NCI-H1417 (cell line): ENCODE results near the gene AKTIP.

ENCODE experiments used
- DNase-seq, 3 experiments: peaks; one replicate each; lab custom pipeline; 2025; lab: John Stamatoyannopoulos, UW

AKTIP gene

GRCh38 chr16:53480394-53480793, 22.6 kb downstream of the AKTIP start:
- no peak for DNase-seq

DNA sequence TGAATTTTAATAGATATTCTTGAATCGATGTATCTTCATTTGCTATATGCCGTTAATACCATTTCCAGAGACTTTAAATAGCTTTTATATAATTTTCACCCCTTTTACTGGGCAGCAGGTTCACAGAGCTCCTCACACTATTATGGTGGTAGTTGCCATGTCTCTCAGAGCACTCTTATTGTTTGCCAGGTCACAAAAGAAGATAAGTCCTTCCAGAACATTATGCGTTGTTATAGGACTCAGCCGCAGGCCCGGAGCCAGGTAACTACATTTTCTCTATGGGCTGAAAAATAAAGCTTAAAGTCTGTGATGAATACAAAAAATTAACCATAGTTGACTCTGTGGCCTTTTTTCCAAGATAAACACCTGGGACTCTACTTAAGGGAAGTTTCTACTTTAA, 24.0 kb downstream of the AKTIP start:
- no peak for DNase-seq

- DNase-seq = no peak
Observed at GRCh38 chr16:53476867-53477266, 26.1 kb downstream of the AKTIP start.

GRCh38 chr16:53465606-53466280, 37.3 kb downstream of the AKTIP start:
- DNase-seq = peak in 1 of 3 experiments; percentile 24

GRCh38 chr16:53458635-53459034, 44.4 kb downstream of the AKTIP start:
- no peak for DNase-seq

- DNase-seq = no peak
Observed at GRCh38 chr16:53457670-53458069, 45.3 kb downstream of the AKTIP start.

DNA sequence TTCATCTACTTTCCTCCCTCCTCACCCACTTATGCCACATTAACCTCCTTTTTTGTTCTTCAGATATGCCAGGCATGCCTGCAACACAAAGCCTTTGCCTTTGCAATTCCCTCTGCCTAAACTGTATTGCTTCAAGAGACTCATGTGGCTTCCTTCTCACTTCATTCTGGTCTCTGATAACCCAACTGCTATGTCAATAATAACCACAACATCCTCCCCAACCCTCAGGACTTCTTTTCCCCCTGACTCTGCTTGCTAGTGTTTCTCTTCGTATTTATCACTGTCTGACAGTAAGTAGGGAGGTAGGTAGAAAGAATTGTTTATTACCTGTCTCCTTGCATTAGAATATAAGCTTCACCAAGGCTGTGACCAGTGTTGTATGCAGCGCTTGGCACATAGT, 46.4 kb downstream of the AKTIP start:
- DNase-seq = no peak

GRCh38 chr16:53453928-53454327, 49.1 kb downstream of the AKTIP start:
- DNase-seq = no peak

DNA sequence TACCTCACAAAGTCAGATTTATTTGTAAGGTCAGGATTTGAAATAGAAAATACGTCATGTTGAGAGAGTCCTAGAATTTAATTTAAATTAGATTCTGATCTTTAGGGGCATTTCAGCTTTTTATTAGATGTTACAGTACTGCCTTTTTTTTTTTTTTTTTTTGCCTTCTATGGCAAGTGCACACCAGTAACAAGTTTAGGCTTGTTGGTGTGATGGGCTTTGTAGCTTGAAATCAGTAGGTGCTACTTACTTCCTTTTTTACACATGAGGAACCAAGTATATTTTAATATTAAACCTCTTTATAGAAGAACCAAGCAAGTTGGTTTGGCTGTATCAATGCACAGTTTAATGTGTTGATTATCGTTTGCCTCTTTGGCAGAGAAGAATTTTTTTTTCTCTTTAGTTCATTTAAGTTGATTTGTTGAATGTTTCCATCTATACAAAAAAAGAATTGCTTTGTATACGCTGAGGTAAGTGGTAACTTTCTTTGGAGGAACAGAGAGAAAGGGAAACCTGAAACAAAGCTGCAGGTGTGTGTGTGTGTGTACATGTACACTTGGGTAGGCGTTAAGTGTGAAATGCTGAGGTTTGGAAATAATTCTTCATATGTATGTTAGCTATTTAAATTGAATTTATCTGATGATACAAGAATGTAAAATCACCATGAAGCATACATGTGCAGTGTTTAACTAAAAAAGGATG, 53.0 kb downstream of the AKTIP start:
- DNase-seq = peak in 1 of 3 experiments; percentile 16

- DNase-seq = no peak
Observed at GRCh38 chr16:53446090-53446489, 56.9 kb downstream of the AKTIP start.

GRCh38 chr16:53445534-53445933, 57.5 kb downstream of the AKTIP start:
- DNase-seq = no peak
